GM23248 (cell line): ENCODE data around the gene PLEKHA6. TPM values are rescaled to one million over a fixed set of nuclear protein-coding genes. Genes with fewer than 3 reads are reported as not detected.

Experiments
- DNase-seq: peaks from one replicate; pipeline ENCODE4 v3.0.0-alpha.2; 2015
- H2AFZ ChIP-seq: fragments of 200-600 bp; sonication (generic); 2 replicates; pipeline ENCODE4 v1.6.1; 2016; ENCODE audit warnings: antibody characterized with exemption
- H3F3A ChIP-seq: fragments of 200-600 bp; sonication (generic); 2 replicates; pipeline ENCODE4 v1.6.1; 2016; ENCODE audit warnings: mild to moderate bottlenecking, antibody characterized with exemption, mixed run types; ENCODE audit not compliant: insufficient read depth
- H3K27ac ChIP-seq: fragments of 200-600 bp; sonication (generic); 2 replicates; pipeline ENCODE4 v1.5.1; 2016; ENCODE audit warnings: mild to moderate bottlenecking
- H3K27me3 ChIP-seq: fragments of 200-600 bp; sonication (generic); replicated peaks from 2 replicates; pipeline ENCODE4 v1.6.1; 2016; ENCODE audit warnings: mild to moderate bottlenecking; ENCODE audit not compliant: insufficient read depth
- H3K36me3 ChIP-seq: fragments of 200-600 bp; sonication (generic); 2 replicates; pipeline ENCODE4 v1.6.1; 2016; ENCODE audit warnings: low read depth, mild to moderate bottlenecking
- H3K4me1 ChIP-seq: fragments of 200-600 bp; sonication (generic); 2 replicates; pipeline ENCODE4 v1.6.1; 2016; ENCODE audit warnings: mild to moderate bottlenecking; ENCODE audit not compliant: insufficient read depth
- H3K4me2 ChIP-seq: fragments of 200-600 bp; sonication (generic); one replicate; pipeline ENCODE4 v1.6.1; 2016; ENCODE audit warnings: mild to moderate bottlenecking; ENCODE audit not compliant: unreplicated experiment
- H3K4me3 ChIP-seq: fragments of 200-600 bp; sonication (generic); 2 replicates; pipeline ENCODE4 v1.5.1; 2016; ENCODE audit warnings: mild to moderate bottlenecking
- H3K79me2 ChIP-seq: fragments of 200-600 bp; sonication (generic); 2 replicates; pipeline ENCODE4 v1.6.1; 2016; ENCODE audit warnings: mild to moderate bottlenecking; ENCODE audit not compliant: insufficient read depth
- H3K9ac ChIP-seq: fragments of 200-600 bp; sonication (generic); 2 replicates; pipeline ENCODE4 v1.6.1; 2016; ENCODE audit warnings: mild to moderate bottlenecking
- H3K9me2 ChIP-seq: fragments of 200-600 bp; sonication (generic); 2 replicates; pipeline ENCODE4 v1.6.1; 2016; ENCODE audit warnings: mixed run types, mild to moderate bottlenecking, moderate library complexity; ENCODE audit not compliant: insufficient read depth
- H3K9me3 ChIP-seq: fragments of 200-600 bp; sonication (generic); one replicate; pipeline ENCODE4 v1.6.1; 2017; ENCODE audit warnings: low read depth
- H4K20me1 ChIP-seq: fragments of 200-600 bp; sonication (generic); 2 replicates; pipeline ENCODE4 v1.6.0; 2016; ENCODE audit not compliant: insufficient read depth
- EZH2 ChIP-seq: fragments of 200-600 bp; sonication (generic); IDR thresholded peaks from 2 replicates; pipeline ENCODE4 v1.6.1; 2018; ENCODE audit warnings: antibody characterized with exemption, mild to moderate bottlenecking; ENCODE audit not compliant: insufficient read depth, poor library complexity, severe bottlenecking
- EZH2phosphoT487 ChIP-seq: fragments of 200-600 bp; sonication (generic); IDR thresholded peaks from 2 replicates; pipeline ENCODE4 v1.6.1; 2018; ENCODE audit warnings: antibody characterized with exemption, moderate library complexity, mild to moderate bottlenecking, low read depth; ENCODE audit not compliant: insufficient read depth
- WGBS, 2 experiments: methylation state at CpG; one replicate each; pipeline ENCODE4 v1.1.6; 2015 to 2017; ENCODE audit warnings: low lambda C conversion rate in 2 of 2, low coverage in 1 of 2; ENCODE audit errors: missing lambda C conversion rate in 2 of 2; 5-methylcytosine and 5-hydroxymethylcytosine counted together
- in situ Hi-C: fragments of 300-500 bp; cut with MboI; formaldehyde crosslinking; loops from 2 replicates; pipeline ENCODE4 v1.15.0; 2020
- polyA plus RNA-seq: library from polyadenylated mRNA; unstranded; fragments of >200 nt; fragmentation: Nextera tagmentation; extraction: Ambion mirVana; gene quantifications from 2 replicates; pipeline ENCODE4 v1.2.1, GENCODE V29; 2016
- total RNA-seq: library from RNA; depleted of rRNA; stranded (reverse); fragments of >200 nt; shearing (Covaris generic); gene quantifications from 2 replicates; pipeline ENCODE4 v1.2.3, GENCODE V29; 2014

The PLEKHA6 gene
- total and polyA plus RNA-seq, 2 experiments from 2014 or later = 4.5 to 7.3 TPM

GRCh38 chr1:204286315-204286714 is 73.4 kb downstream of the PLEKHA6 start:
- 93 to 96% methylated on average over 5 of the region's 5 CpGs for WGBS, 2 experiments
- Histone ChIP-seq H3K79me2 (peaks cover 17% of the 10 kb centered on the region; the same call in 1 of the 2 replicates), H2AFZ (no peak overlapping the region)

GRCh38 chr1:204285436-204286305 is 74.1 kb downstream of the PLEKHA6 start:
- Histone ChIP-seq H3K9me2 (no peaks in the 10 kb centered on the region), H2AFZ (no peak overlapping the region), H3K4me1 (peaks cover 23% of the 10 kb centered on the region), H3K27ac (no peak overlapping the region), H4K20me1 (no peaks in the 10 kb centered on the region), H3K4me2 (no peak overlapping the region), H3K4me3 (no peak overlapping the region), H3K79me2 (peaks cover 15% of the 10 kb centered on the region; the same call in 1 of the 2 replicates), H3K9me3 (no peaks in the 10 kb centered on the region), H3K27me3 (no peaks in the 10 kb centered on the region), H3K36me3 (no peaks in the 10 kb centered on the region), H3K9ac (no peak overlapping the region), H3F3A (peaks cover 14% of the 10 kb centered on the region; the same call in 1 of the 2 replicates)
- DNase-seq = no peak
- in situ Hi-C loops = no loop called here
- no peak for TF ChIP-seq EZH2
- TF ChIP-seq EZH2phosphoT487 = no peak
- 77 to 80% methylated on average over 13 of the region's 13 CpGs for WGBS, 2 experiments

More at GRCh38 chr1:204286315-204286714, 73.4 kb downstream of the PLEKHA6 start:
- Histone ChIP-seq H3K4me3 (no peak overlapping the region), H3K4me2 (no peak overlapping the region), H3K27me3 (no peaks in the 10 kb centered on the region), H3K9me3 (no peaks in the 10 kb centered on the region), H3K4me1 (peaks cover 23% of the 10 kb centered on the region), H3K27ac (no peak overlapping the region), H4K20me1 (no peaks in the 10 kb centered on the region), H3K9ac (no peak overlapping the region), H3F3A (peaks cover 14% of the 10 kb centered on the region; the same call in 1 of the 2 replicates), H3K36me3 (no peaks in the 10 kb centered on the region), H3K9me2 (no peaks in the 10 kb centered on the region)
- TF ChIP-seq EZH2phosphoT487 (no peak), EZH2 (no peak)
- in situ Hi-C loops = no loop called here
- DNase-seq = no peak

- Histone ChIP-seq H3K36me3 (no peaks in the 10 kb centered on the region), H3K9ac (no peak overlapping the region), H3K27me3 (no peaks in the 10 kb centered on the region), H2AFZ (no peak overlapping the region), H4K20me1 (no peaks in the 10 kb centered on the region), H3K4me2 (no peak overlapping the region), H3K9me2 (no peaks in the 10 kb centered on the region), H3K9me3 (no peaks in the 10 kb centered on the region), H3K4me1 (peaks cover 23% of the 10 kb centered on the region), H3K4me3 (no peak overlapping the region), H3F3A (peaks cover 14% of the 10 kb centered on the region; the same call in 1 of the 2 replicates), H3K27ac (no peak overlapping the region), H3K79me2 (peaks cover 8% of the 10 kb centered on the region; the same call in 1 of the 2 replicates)
- TF ChIP-seq EZH2phosphoT487 = no peak
- TF ChIP-seq EZH2 = no peak
- 90 to 98% methylated on average over 2 of the region's 2 CpGs for WGBS, 2 experiments
- in situ Hi-C loops = no loop called here
- no peak for DNase-seq
Measured at GRCh38 chr1:204284929-204285328, 74.8 kb downstream of the PLEKHA6 start.

GRCh38 chr1:204283711-204284651 is 75.7 kb downstream of the PLEKHA6 start:
- Histone ChIP-seq H3K79me2 (no peaks in the 10 kb centered on the region; the same call in 1 of the 2 replicates), H3K4me1 (peaks cover 23% of the 10 kb centered on the region), H3K9ac (no peak overlapping the region), H3K4me3 (no peak overlapping the region), H3K27ac (no peak overlapping the region), H3K36me3 (no peaks in the 10 kb centered on the region), H3K4me2 (no peak overlapping the region), H2AFZ (no peak overlapping the region), H3K27me3 (no peaks in the 10 kb centered on the region), H4K20me1 (no peaks in the 10 kb centered on the region), H3F3A (peaks cover 13% of the 10 kb centered on the region; the same call in 1 of the 2 replicates), H3K9me3 (no peaks in the 10 kb centered on the region), H3K9me2 (no peaks in the 10 kb centered on the region)
- 73 to 76% methylated on average over 9 of the region's 9 CpGs for WGBS, 2 experiments
- TF ChIP-seq EZH2 (no peak), EZH2phosphoT487 (no peak)
- no peak for DNase-seq
- in situ Hi-C loops = no loop called here
